Brain microvascular endothelial cell (primary cell): Measurements from ENCODE around the gene EIF2A.

Source experiments
- DNase-seq: peaks from one replicate; pipeline ENCODE4 v3.0.0-alpha.2; 2020
- H3K27ac ChIP-seq: fragments of 250-450 bp; sonication (Bioruptor Pico); 2 replicates; pipeline ENCODE4 v1.5.1; 2020; ENCODE audit warnings: mild to moderate bottlenecking, moderate library complexity
- H3K27me3 ChIP-seq: fragments of 250-450 bp; sonication (Bioruptor Pico); replicated peaks from 2 replicates; pipeline ENCODE4 v1.5.1; 2020; ENCODE audit warnings: mild to moderate bottlenecking
- H3K36me3 ChIP-seq: fragments of 250-450 bp; sonication (Bioruptor Pico); replicated peaks from 2 replicates; pipeline ENCODE4 v1.5.1; 2020; ENCODE audit warnings: mild to moderate bottlenecking
- H3K4me3 ChIP-seq: 2 replicates; pipeline ENCODE4 v1.5.1; 2011; ENCODE audit warnings: low read depth, mild to moderate bottlenecking, control low read depth, low read length, moderate library complexity
- in situ Hi-C: cut with HindIII; loops from 2 replicates; pipeline ENCODE4 v1.10.0; 2017; ENCODE audit warnings: low sequenced_read_pairs, low pct_ligation_motif_present
- TF ChIP-seq, protein P1 (sequence below): IDR thresholded peaks from 2 replicates; pipeline ENCODE4 v1.5.1; 2011; ENCODE audit warnings: low read depth, mild to moderate bottlenecking, moderate library complexity, low read length, control low read depth, inconsistent platforms; ENCODE audit errors: missing control alignments

Gene EIF2A

DNA sequence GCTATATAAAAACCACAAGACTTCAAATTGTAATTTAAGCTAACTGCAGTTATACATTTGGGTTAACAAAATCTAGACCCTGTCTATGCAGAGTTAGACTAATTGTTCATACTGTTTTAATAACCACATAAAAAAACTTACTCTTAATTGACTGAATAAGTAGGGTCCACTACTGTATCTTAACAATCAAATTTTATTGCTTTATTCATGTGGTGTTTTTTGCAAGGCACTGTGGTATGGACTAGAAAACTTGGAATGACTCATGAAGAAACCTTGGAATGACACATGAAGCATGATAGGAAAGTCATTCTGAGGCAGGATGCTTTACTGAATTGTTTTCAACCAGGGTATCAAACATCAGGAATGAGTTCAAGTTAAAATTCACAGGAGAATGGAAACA is 2.5 kb upstream of the EIF2A start:
- in situ Hi-C loops = no loop called here
- peak; percentile 33 for DNase-seq
- TF ChIP-seq, protein P1, sequence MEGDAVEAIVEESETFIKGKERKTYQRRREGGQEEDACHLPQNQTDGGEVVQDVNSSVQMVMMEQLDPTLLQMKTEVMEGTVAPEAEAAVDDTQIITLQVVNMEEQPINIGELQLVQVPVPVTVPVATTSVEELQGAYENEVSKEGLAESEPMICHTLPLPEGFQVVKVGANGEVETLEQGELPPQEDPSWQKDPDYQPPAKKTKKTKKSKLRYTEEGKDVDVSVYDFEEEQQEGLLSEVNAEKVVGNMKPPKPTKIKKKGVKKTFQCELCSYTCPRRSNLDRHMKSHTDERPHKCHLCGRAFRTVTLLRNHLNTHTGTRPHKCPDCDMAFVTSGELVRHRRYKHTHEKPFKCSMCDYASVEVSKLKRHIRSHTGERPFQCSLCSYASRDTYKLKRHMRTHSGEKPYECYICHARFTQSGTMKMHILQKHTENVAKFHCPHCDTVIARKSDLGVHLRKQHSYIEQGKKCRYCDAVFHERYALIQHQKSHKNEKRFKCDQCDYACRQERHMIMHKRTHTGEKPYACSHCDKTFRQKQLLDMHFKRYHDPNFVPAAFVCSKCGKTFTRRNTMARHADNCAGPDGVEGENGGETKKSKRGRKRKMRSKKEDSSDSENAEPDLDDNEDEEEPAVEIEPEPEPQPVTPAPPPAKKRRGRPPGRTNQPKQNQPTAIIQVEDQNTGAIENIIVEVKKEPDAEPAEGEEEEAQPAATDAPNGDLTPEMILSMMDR = no peak
- no peak overlapping the region for H3K27ac ChIP-seq
- peaks cover 19% of the 10 kb centered on the region for H3K36me3 ChIP-seq
- no peaks in the 10 kb centered on the region for H3K27me3 ChIP-seq
- H3K4me3 ChIP-seq = peak overlapping the region; percentile 0

DNA sequence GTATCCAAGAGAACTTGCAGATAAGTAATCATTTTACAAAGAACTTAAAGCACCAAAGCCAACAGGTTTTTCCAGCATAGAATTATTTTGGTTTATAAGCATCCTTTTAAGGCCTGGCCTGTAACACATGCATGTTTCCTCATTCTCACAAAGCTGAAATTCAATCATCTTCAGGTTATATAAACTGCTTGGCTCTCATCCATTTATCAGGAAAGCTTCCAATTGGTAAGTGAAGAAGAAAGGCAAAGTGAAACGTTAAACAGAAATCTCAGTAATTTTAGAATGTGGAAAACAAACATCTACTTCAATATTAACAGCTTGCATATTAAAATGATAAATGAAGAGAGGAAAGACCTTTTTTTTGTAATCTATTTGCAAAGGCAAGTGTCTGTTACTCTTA is 1.9 kb upstream of the EIF2A start:
- peak overlapping the region; percentile 88 for H3K4me3 ChIP-seq
- in situ Hi-C loops = no loop called here
- H3K27ac ChIP-seq = no peak overlapping the region
- TF ChIP-seq, protein P1 = no peak
- no peak for DNase-seq
- no peaks in the 10 kb centered on the region for H3K27me3 ChIP-seq
- H3K36me3 ChIP-seq = peaks cover 19% of the 10 kb centered on the region

- Histone ChIP-seq H3K27ac (peak overlapping the region; percentile 92), H3K27me3 (no peaks in the 10 kb centered on the region), H3K36me3 (peaks cover 19% of the 10 kb centered on the region), H3K4me3 (peak overlapping the region; percentile 88)
- in situ Hi-C loops = no loop called here
- no peak for DNase-seq
- TF ChIP-seq, protein P1 = no peak
These were observed 965 bp upstream of the EIF2A start for GRCh38 chr3:150545419-150546225.

GRCh38 chr3:150547045-150547741 is 606 bp downstream of the EIF2A start:
- Histone ChIP-seq H3K36me3 (peaks cover 15% of the 10 kb centered on the region), H3K27me3 (no peaks in the 10 kb centered on the region), H3K27ac (peak overlapping the region; percentile 92), H3K4me3 (peak overlapping the region; percentile 88)
- no peak for DNase-seq
- in situ Hi-C loops = no loop called here
- TF ChIP-seq, protein P1 = no peak

GRCh38 chr3:150555859-150556436 is 9.4 kb downstream of the EIF2A start:
- peaks cover 16% of the 10 kb centered on the region for H3K36me3 ChIP-seq
- TF ChIP-seq, protein P1 = no peak
- no peak overlapping the region for H3K27ac ChIP-seq
- in situ Hi-C loops = no loop called here
- H3K4me3 ChIP-seq = no peak overlapping the region
- DNase-seq = no peak
- H3K27me3 ChIP-seq = no peaks in the 10 kb centered on the region
